GM21619 (cell line): ENCODE results near the gene ARID1B.

Experiments used
- ATAC-seq: cut with Tn5 transposase; IDR thresholded peaks from one replicate; pipeline ENCODE4 v1.9.1; 2021; ENCODE audit not compliant: unreplicated experiment

Gene ARID1B

GRCh38 chr6:156773935-156774852, 3.0 kb upstream of the ARID1B start:
- ATAC-seq = no peak

GRCh38 chr6:156774863-156775405, 2.2 kb upstream of the ARID1B start:
- ATAC-seq = no peak

GRCh38 chr6:156775717-156776116, 1.5 kb upstream of the ARID1B start:
- ATAC-seq = no peak

GRCh38 chr6:156776470-156776839, 723 bp upstream of the ARID1B start:
- no peak for ATAC-seq

GRCh38 chr6:156777577-156778453, 637 bp downstream of the ARID1B start:
- ATAC-seq = no peak

- peak; percentile 7 for ATAC-seq
Measured at GRCh38 chr6:156778454-156779205, 1.5 kb downstream of the ARID1B start.

- ATAC-seq = peak; percentile 17
Measured at GRCh38 chr6:156779206-156780094, 2.3 kb downstream of the ARID1B start.

- ATAC-seq = peak; percentile 51
Measured at GRCh38 chr6:156780102-156780641, 3.0 kb downstream of the ARID1B start.

GRCh38 chr6:156780962-156781853, 4.0 kb downstream of the ARID1B start:
- ATAC-seq = no peak

GRCh38 chr6:156781861-156782631, 4.9 kb downstream of the ARID1B start:
- no peak for ATAC-seq

GRCh38 chr6:156782691-156783320, 5.6 kb downstream of the ARID1B start:
- no peak for ATAC-seq

GRCh38 chr6:156783958-156784357, 6.8 kb downstream of the ARID1B start:
- no peak for ATAC-seq

- ATAC-seq = no peak
Measured at GRCh38 chr6:156786652-156787051, 9.5 kb downstream of the ARID1B start.

- ATAC-seq = no peak
Measured at GRCh38 chr6:156787569-156788492, 10.7 kb downstream of the ARID1B start.

- no peak for ATAC-seq
Measured at GRCh38 chr6:156789081-156789943, 12.1 kb downstream of the ARID1B start.
